K562 (cell line): ENCODE measurements around the gene GCK. TPM values are rescaled to one million over a fixed set of nuclear protein-coding genes. Genes with fewer than 3 reads are reported as not detected.

ENCODE experiments used
- ADNP ChIP-seq: fragments of 200-800 bp; sonication (Bioruptor generic); IDR thresholded peaks from 2 replicates; pipeline ENCODE4 v1.6.1; 2016; ENCODE audit warnings: missing genetic modification characterization, missing compliant biosample characterization
- CC2D1A ChIP-seq: fragments of 450-650 bp; IDR thresholded peaks from 2 replicates; pipeline ENCODE4 v1.6.1; 2017; ENCODE audit warnings: mild to moderate bottlenecking
- CXXC5 ChIP-seq: fragments of 250-450 bp; sonication (Bioruptor Pico); IDR thresholded peaks from 2 replicates; pipeline ENCODE4 v1.8.0; 2022; ENCODE audit warnings: inconsistent platforms, mild to moderate bottlenecking, moderate library complexity
- E2F4 ChIP-seq: sonication (generic); formaldehyde crosslinking; IDR thresholded peaks from 2 replicates; pipeline ENCODE4 v1.8.0; 2022; ENCODE audit warnings: mild to moderate bottlenecking, low read depth, missing genetic modification reagents
- ELK1 ChIP-seq: sonication (generic); formaldehyde crosslinking; IDR thresholded peaks from 2 replicates; pipeline ENCODE4 v1.8.1; 2022; ENCODE audit warnings: missing genetic modification reagents
- GTF2E2 ChIP-seq: fragments of 200-800 bp; sonication (Bioruptor generic); IDR thresholded peaks from 2 replicates; pipeline ENCODE4 v1.6.1; 2016; ENCODE audit warnings: missing genetic modification characterization, missing compliant biosample characterization
- MYNN ChIP-seq, 2 experiments: sonication (generic); formaldehyde crosslinking in 1 of 2; IDR thresholded peaks; 2 replicates each; pipeline versions ENCODE4 v1.5.0 to v1.6.1; 2016 to 2020; ENCODE audit warnings: antibody characterized with exemption in 1 of 2, missing genetic modification reagents in 1 of 2
- PHF8 ChIP-seq: fragments of 200-600 bp; sonication (generic); IDR thresholded peaks from 2 replicates; pipeline ENCODE4 v1.6.1; 2012; ENCODE audit warnings: mixed run types, mild to moderate bottlenecking, inconsistent platforms, low read length, moderate library complexity, borderline replicate concordance
- POLR2B ChIP-seq: fragments of 450-650 bp; IDR thresholded peaks from 2 replicates; pipeline ENCODE4 v1.6.1; 2018; ENCODE audit warnings: low read depth; ENCODE audit not compliant: partially characterized antibody
- RFX1 ChIP-seq: fragments of 450-650 bp; IDR thresholded peaks from 2 replicates; pipeline ENCODE4 v1.6.1; 2016; ENCODE audit warnings: mild to moderate bottlenecking, moderate library complexity
- SMARCB1 ChIP-seq: IDR thresholded peaks from 2 replicates; pipeline ENCODE4 v1.6.1; 2011; ENCODE audit warnings: improper control_type of control experiment, low read depth; ENCODE audit not compliant: insufficient read length
- polyA plus RNA-seq, 8 experiments: library from polyadenylated mRNA; depleted of rRNA in 4 of 8; stranded (reverse) in 5 of 8; unstranded in 3 of 8; fragments of >200 nt; fragmentation: Nextera tagmentation in 2 of 8; fragmentation: Illumina TruSeq in 1 of 8; extraction: Ambion mirVana in 2 of 8; extraction: Trizol in 1 of 8; gene quantifications; 2 replicates each; pipeline versions ENCODE4 v1.2.1 to v1.2.3, GENCODE V29; 2011 to 2014; ENCODE audit warnings: inconsistent platforms in 1 of 8, missing spikeins in 1 of 8
- total RNA-seq, 7 experiments: library from RNA; depleted of rRNA in 6 of 7; stranded (reverse); fragments of >200 nt in 6 of 7; fragmentation: Illumina TruSeq in 2 of 7; extraction: Trizol in 2 of 7; gene quantifications; 2 replicates each; pipeline versions ENCODE4 v1.2.1 to v1.2.3, GENCODE V29; 2011 to 2021; ENCODE audit warnings: low replicate concordance in 1 of 7
- TF ChIP-seq, protein P1 (sequence below): fragments of 450-650 bp; IDR thresholded peaks from 2 replicates; pipeline ENCODE4 v1.6.1; 2016; ENCODE audit warnings: mild to moderate bottlenecking, moderate library complexity

The GCK gene
- total and polyA plus RNA-seq, 9 of the 15 experiments (the other 6 are each of a cell fraction or from before 2014, with no cell fraction given): 0.11 to 0.55 (median 0.16) TPM; not detected in 3

DNA sequence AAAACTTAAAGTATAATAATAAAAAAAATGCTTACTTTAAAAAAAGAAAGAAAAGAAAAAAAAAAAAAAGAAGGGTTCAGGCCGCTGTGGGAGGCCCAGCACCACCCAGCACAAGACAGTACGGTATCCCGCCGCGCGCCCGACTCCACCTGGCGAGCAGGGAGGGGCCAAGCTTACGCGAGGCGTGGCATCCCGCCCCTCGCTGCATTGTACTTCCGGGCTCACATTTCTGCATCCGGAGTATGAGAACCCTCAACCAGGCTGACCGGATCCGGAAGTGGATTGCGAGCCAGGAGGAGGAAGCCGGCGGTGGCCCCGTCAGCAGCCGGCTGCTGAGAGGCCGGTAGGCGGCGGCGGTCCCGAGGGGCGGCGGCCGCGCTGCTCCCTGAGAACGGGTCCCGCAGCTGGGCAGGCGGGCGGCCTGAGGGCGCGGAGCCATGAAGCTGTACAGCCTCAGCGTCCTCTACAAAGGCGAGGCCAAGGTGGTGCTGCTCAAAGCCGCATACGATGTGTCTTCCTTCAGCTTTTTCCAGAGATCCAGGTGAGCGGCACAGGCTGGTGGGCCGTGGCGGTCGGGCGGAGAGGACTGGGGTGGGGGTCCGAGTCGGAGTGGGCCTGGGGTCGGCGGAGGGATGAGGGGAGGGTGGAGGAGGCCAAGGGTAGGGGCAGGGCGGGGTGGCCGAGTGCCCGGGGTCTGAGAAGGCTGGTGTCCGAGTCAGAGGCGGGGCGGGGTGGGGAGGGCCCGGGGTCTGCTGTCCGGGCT is 11.6 kb upstream of the GCK start, which contains the start of gene YKT6 (continued):
- TF ChIP-seq, protein P1, sequence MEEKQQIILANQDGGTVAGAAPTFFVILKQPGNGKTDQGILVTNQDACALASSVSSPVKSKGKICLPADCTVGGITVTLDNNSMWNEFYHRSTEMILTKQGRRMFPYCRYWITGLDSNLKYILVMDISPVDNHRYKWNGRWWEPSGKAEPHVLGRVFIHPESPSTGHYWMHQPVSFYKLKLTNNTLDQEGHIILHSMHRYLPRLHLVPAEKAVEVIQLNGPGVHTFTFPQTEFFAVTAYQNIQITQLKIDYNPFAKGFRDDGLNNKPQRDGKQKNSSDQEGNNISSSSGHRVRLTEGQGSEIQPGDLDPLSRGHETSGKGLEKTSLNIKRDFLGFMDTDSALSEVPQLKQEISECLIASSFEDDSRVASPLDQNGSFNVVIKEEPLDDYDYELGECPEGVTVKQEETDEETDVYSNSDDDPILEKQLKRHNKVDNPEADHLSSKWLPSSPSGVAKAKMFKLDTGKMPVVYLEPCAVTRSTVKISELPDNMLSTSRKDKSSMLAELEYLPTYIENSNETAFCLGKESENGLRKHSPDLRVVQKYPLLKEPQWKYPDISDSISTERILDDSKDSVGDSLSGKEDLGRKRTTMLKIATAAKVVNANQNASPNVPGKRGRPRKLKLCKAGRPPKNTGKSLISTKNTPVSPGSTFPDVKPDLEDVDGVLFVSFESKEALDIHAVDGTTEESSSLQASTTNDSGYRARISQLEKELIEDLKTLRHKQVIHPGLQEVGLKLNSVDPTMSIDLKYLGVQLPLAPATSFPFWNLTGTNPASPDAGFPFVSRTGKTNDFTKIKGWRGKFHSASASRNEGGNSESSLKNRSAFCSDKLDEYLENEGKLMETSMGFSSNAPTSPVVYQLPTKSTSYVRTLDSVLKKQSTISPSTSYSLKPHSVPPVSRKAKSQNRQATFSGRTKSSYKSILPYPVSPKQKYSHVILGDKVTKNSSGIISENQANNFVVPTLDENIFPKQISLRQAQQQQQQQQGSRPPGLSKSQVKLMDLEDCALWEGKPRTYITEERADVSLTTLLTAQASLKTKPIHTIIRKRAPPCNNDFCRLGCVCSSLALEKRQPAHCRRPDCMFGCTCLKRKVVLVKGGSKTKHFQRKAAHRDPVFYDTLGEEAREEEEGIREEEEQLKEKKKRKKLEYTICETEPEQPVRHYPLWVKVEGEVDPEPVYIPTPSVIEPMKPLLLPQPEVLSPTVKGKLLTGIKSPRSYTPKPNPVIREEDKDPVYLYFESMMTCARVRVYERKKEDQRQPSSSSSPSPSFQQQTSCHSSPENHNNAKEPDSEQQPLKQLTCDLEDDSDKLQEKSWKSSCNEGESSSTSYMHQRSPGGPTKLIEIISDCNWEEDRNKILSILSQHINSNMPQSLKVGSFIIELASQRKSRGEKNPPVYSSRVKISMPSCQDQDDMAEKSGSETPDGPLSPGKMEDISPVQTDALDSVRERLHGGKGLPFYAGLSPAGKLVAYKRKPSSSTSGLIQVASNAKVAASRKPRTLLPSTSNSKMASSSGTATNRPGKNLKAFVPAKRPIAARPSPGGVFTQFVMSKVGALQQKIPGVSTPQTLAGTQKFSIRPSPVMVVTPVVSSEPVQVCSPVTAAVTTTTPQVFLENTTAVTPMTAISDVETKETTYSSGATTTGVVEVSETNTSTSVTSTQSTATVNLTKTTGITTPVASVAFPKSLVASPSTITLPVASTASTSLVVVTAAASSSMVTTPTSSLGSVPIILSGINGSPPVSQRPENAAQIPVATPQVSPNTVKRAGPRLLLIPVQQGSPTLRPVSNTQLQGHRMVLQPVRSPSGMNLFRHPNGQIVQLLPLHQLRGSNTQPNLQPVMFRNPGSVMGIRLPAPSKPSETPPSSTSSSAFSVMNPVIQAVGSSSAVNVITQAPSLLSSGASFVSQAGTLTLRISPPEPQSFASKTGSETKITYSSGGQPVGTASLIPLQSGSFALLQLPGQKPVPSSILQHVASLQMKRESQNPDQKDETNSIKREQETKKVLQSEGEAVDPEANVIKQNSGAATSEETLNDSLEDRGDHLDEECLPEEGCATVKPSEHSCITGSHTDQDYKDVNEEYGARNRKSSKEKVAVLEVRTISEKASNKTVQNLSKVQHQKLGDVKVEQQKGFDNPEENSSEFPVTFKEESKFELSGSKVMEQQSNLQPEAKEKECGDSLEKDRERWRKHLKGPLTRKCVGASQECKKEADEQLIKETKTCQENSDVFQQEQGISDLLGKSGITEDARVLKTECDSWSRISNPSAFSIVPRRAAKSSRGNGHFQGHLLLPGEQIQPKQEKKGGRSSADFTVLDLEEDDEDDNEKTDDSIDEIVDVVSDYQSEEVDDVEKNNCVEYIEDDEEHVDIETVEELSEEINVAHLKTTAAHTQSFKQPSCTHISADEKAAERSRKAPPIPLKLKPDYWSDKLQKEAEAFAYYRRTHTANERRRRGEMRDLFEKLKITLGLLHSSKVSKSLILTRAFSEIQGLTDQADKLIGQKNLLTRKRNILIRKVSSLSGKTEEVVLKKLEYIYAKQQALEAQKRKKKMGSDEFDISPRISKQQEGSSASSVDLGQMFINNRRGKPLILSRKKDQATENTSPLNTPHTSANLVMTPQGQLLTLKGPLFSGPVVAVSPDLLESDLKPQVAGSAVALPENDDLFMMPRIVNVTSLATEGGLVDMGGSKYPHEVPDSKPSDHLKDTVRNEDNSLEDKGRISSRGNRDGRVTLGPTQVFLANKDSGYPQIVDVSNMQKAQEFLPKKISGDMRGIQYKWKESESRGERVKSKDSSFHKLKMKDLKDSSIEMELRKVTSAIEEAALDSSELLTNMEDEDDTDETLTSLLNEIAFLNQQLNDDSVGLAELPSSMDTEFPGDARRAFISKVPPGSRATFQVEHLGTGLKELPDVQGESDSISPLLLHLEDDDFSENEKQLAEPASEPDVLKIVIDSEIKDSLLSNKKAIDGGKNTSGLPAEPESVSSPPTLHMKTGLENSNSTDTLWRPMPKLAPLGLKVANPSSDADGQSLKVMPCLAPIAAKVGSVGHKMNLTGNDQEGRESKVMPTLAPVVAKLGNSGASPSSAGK: no peak
- no peak for TF ChIP-seq MYNN (IDR thresholded peaks at IDR 0.05)
- no peak for TF ChIP-seq MYNN (CRISPR knock-in tag; IDR thresholded peaks at IDR 0.05)
- TF ChIP-seq RFX1: no peak
- TF ChIP-seq SMARCB1: no peak
- no peak for TF ChIP-seq GTF2E2 (tag)
- no peak for TF ChIP-seq ADNP (tag)
- TF ChIP-seq PHF8: peak; percentile 95; the same call in 1 of the 2 replicates
- TF ChIP-seq ELK1: no peak
- no peak for TF ChIP-seq E2F4 (CRISPR knock-in tag)
- no peak for TF ChIP-seq CC2D1A
- TF ChIP-seq CXXC5 (CRISPR knock-in tag): peak; percentile 76
- peak; percentile 68 for TF ChIP-seq POLR2B
